ENCODE results near the gene SWI5.

The SWI5 gene

GRCh38 chr9:128242124-128242523 is 34.0 kb upstream of the SWI5 start:
- no peak for DNase-seq
- no peaks in the 10 kb centered on the region for H3K9me3 ChIP-seq
- H3K36me3 ChIP-seq, result peaks cover 2% of the 10 kb centered on the region; the same call in 1 of the 2 replicates
- TF ChIP-seq CTCF (IDR thresholded peaks at IDR 0.05; ENCODE audit: low read depth, low read length), result no peak
- H3K27me3 ChIP-seq, result no peaks in the 10 kb centered on the region
- peaks cover 7% of the 10 kb centered on the region for H3K4me1 ChIP-seq
- H3K4me3 ChIP-seq (ENCODE audit: low read depth, low read length), result no peak overlapping the region

GRCh38 chr9:128242828-128243214 is 33.3 kb upstream of the SWI5 start:
- peaks cover 7% of the 10 kb centered on the region for H3K4me1 ChIP-seq
- no peaks in the 10 kb centered on the region for H3K27me3 ChIP-seq
- no peaks in the 10 kb centered on the region for H3K9me3 ChIP-seq
- no peak for DNase-seq
- TF ChIP-seq CTCF (IDR thresholded peaks at IDR 0.05; ENCODE audit: low read depth, low read length), result no peak
- H3K4me3 ChIP-seq (ENCODE audit: low read depth, low read length), result no peak overlapping the region
- H3K36me3 ChIP-seq, result peaks cover 2% of the 10 kb centered on the region; the same call in 1 of the 2 replicates

GRCh38 chr9:128243215-128244018 is 32.7 kb upstream of the SWI5 start:
- TF ChIP-seq CTCF (IDR thresholded peaks at IDR 0.05; ENCODE audit: low read depth, low read length), result no peak
- H3K4me3 ChIP-seq (ENCODE audit: low read depth, low read length), result no peak overlapping the region
- peaks cover 2% of the 10 kb centered on the region for H3K36me3 ChIP-seq
- no peak for DNase-seq
- no peaks in the 10 kb centered on the region for H3K9me3 ChIP-seq
- peaks cover 7% of the 10 kb centered on the region for H3K4me1 ChIP-seq
- H3K27me3 ChIP-seq, result no peaks in the 10 kb centered on the region

GRCh38 chr9:128244091-128244836 is 31.8 kb upstream of the SWI5 start:
- no peaks in the 10 kb centered on the region for H3K9me3 ChIP-seq
- H3K4me1 ChIP-seq, result peaks cover 7% of the 10 kb centered on the region
- no peak overlapping the region for H3K4me3 ChIP-seq (ENCODE audit: low read depth, low read length)
- no peaks in the 10 kb centered on the region for H3K27me3 ChIP-seq
- peaks cover 2% of the 10 kb centered on the region for H3K36me3 ChIP-seq
- no peak for DNase-seq
- TF ChIP-seq CTCF (IDR thresholded peaks at IDR 0.05; ENCODE audit: low read depth, low read length), result no peak

GRCh38 chr9:128244837-128245231 is 31.2 kb upstream of the SWI5 start:
- peak; percentile 89 for DNase-seq
- no peak for TF ChIP-seq CTCF (IDR thresholded peaks at IDR 0.05; ENCODE audit: low read depth, low read length)
- Histone ChIP-seq H3K27me3 (no peaks in the 10 kb centered on the region), H3K36me3 (peaks cover under 1% of the 10 kb centered on the region), H3K9me3 (no peaks in the 10 kb centered on the region), H3K4me3 (ENCODE audit: low read depth, low read length) (no peak overlapping the region), H3K4me1 (peaks cover 7% of the 10 kb centered on the region)
